Breast epithelium (tissue), 3 donors: ENCODE results near the gene ZNF331.

Experiments used
- POLR2A ChIP-seq: fragments of 450-650 bp; IDR thresholded peaks from one replicate; pipeline ENCODE4 v1.6.1; 2016; ENCODE audit warnings: antibody characterized with exemption, mild to moderate bottlenecking, moderate library complexity
- POLR2AphosphoS5 ChIP-seq, 3 donors: sonication (generic); formaldehyde crosslinking; IDR thresholded peaks; one replicate each; pipeline ENCODE4 v1.6.1; 2017; ENCODE audit warnings: antibody characterized with exemption in 3 of 3
- TF ChIP-seq, protein P1 (sequence below), 3 donors: fragments of 450-650 bp; IDR thresholded peaks; one replicate each; pipeline ENCODE4 v1.5.1; 2016 to 2017; ENCODE audit warnings: antibody characterized with exemption in 3 of 3, mild to moderate bottlenecking in 3 of 3, moderate library complexity in 3 of 3

DNA sequence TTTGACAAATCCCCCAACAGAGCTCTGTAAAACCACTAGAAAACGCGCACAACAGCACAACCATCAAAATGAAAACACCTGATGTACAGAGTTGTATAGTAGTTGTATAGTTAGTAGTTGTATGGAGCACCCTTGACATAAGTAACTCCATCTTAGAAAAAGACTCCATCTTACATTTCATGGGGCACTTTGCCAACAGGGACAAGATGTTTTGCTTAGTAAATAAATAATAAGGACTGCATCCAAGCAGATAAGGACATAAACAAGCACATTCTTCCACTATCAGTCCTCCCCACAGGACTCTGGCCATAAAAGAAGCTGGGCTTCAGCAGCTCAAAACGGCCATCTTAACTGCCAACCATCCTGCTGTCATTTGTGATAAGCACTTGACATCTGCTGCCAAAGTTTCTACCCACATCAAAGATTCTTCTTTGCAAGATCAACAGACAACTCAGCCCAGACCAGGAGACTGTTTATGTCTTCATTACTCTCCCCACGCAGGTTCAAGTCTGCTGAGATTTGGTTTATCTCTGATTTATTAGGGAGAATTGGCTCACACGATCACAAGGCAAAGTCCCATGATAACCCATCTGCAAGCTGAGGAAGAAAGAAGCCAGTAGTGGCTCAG is 20.7 kb upstream of the ZNF331 start:
- TF ChIP-seq, protein P1, sequence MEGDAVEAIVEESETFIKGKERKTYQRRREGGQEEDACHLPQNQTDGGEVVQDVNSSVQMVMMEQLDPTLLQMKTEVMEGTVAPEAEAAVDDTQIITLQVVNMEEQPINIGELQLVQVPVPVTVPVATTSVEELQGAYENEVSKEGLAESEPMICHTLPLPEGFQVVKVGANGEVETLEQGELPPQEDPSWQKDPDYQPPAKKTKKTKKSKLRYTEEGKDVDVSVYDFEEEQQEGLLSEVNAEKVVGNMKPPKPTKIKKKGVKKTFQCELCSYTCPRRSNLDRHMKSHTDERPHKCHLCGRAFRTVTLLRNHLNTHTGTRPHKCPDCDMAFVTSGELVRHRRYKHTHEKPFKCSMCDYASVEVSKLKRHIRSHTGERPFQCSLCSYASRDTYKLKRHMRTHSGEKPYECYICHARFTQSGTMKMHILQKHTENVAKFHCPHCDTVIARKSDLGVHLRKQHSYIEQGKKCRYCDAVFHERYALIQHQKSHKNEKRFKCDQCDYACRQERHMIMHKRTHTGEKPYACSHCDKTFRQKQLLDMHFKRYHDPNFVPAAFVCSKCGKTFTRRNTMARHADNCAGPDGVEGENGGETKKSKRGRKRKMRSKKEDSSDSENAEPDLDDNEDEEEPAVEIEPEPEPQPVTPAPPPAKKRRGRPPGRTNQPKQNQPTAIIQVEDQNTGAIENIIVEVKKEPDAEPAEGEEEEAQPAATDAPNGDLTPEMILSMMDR (IDR thresholded peaks at IDR 0.05) = no peak
- TF ChIP-seq POLR2AphosphoS5 (IDR thresholded peaks at IDR 0.05) (no peak), POLR2A (no peak)
